PC-3 (cell line): ENCODE measurements around the gene EPHA3. TPM values are rescaled to one million over a fixed set of nuclear protein-coding genes. Genes with fewer than 3 reads are reported as not detected.

Source experiments
- ATAC-seq: fragments of 200-7000 bp; cut with Tn5 transposase; 2 replicates; pipeline ENCODE4 v1.9.1; 2020; ENCODE audit warnings: mild to moderate bottlenecking, moderate library complexity
- BruUV-seq: library from RNA; stranded (reverse); fragments of 400-500 nt; replicated peaks from 2 replicates; lab custom pipeline; 2021; lab: Mats Ljungman, UMichigan
- CTCF ChIA-PET: fragments of 300-600 bp; sonication (Branson Sonifier 250); formaldehyde crosslinking; loops from one replicate; lab custom pipeline; 2022; ENCODE audit warnings: antibody characterized with exemption; lab: Charles Lee
- POLR2A ChIA-PET: fragments of 300-600 bp; sonication (Branson Sonifier 250); formaldehyde crosslinking; loops from one replicate; lab custom pipeline; 2022; ENCODE audit warnings: antibody characterized with exemption; ENCODE audit not compliant: unreplicated experiment; lab: Charles Lee
- DNase-seq: peaks from one replicate; pipeline ENCODE4 v3.0.0-alpha.2; 2015
- H2AFZ ChIP-seq: fragments of 300-600 bp; sonication (generic); 2 replicates; pipeline ENCODE4 v1.6.0; 2016; ENCODE audit warnings: antibody characterized with exemption, low read length
- H3F3A ChIP-seq: fragments of 300-600 bp; sonication (generic); one replicate; pipeline ENCODE4 v1.6.0; 2017; ENCODE audit warnings: antibody characterized with exemption, low read length, control low read depth, mild to moderate bottlenecking; ENCODE audit not compliant: unreplicated experiment
- H3K27ac ChIP-seq: fragments of 300-600 bp; sonication (generic); 2 replicates; pipeline ENCODE4 v1.5.1; 2016; ENCODE audit warnings: mild to moderate bottlenecking, low read length
- H3K27me3 ChIP-seq: fragments of 300-600 bp; sonication (generic); 2 replicates; pipeline ENCODE4 v1.6.1; 2016; ENCODE audit warnings: low read length, mixed read lengths
- H3K36me3 ChIP-seq: fragments of 300-600 bp; sonication (generic); 2 replicates; pipeline ENCODE4 v1.6.1; 2016; ENCODE audit warnings: low read depth, mixed run types, low read length, mixed read lengths
- H3K4me1 ChIP-seq: fragments of 300-600 bp; sonication (generic); 2 replicates; pipeline ENCODE4 v1.5.1; 2016; ENCODE audit warnings: low read length; ENCODE audit not compliant: insufficient read depth
- H3K4me2 ChIP-seq: fragments of 300-600 bp; sonication (generic); 2 replicates; pipeline ENCODE4 v1.6.0; 2016; ENCODE audit warnings: low read length
- H3K4me3 ChIP-seq: fragments of 300-600 bp; sonication (generic); 2 replicates; pipeline ENCODE4 v1.5.1; 2016; ENCODE audit warnings: mild to moderate bottlenecking, low read length, mixed read lengths
- H3K79me2 ChIP-seq: fragments of 300-600 bp; sonication (generic); 2 replicates; pipeline ENCODE4 v1.6.1; 2017; ENCODE audit warnings: low read length, mixed read lengths
- H3K9ac ChIP-seq: fragments of 300-600 bp; sonication (generic); 2 replicates; pipeline ENCODE4 v1.6.0; 2016; ENCODE audit warnings: mild to moderate bottlenecking, low read length
- H3K9me2 ChIP-seq: fragments of 300-600 bp; sonication (generic); replicated peaks from 2 replicates; pipeline ENCODE4 v1.6.1; 2016; ENCODE audit warnings: mixed run types, low read length, mixed read lengths
- H3K9me3 ChIP-seq: fragments of 300-600 bp; sonication (generic); 2 replicates; pipeline ENCODE4 v1.6.1; 2016; ENCODE audit warnings: low read length, mixed read lengths
- H4K20me1 ChIP-seq: fragments of 300-600 bp; sonication (generic); 2 replicates; pipeline ENCODE4 v1.6.1; 2016; ENCODE audit warnings: low read length, mixed read lengths
- CTCF ChIP-seq: fragments of 300-600 bp; sonication (generic); conservative IDR thresholded peaks from 2 replicates; pipeline ENCODE4 v1.5.1; 2017; ENCODE audit warnings: antibody characterized with exemption, low read depth, mild to moderate bottlenecking, low read length
- EZH2 ChIP-seq: fragments of 300-600 bp; sonication (generic); IDR thresholded peaks from one replicate; pipeline ENCODE4 v1.6.1; 2017; ENCODE audit warnings: antibody characterized with exemption, mild to moderate bottlenecking, low read length; ENCODE audit not compliant: unreplicated experiment
- EZH2phosphoT487 ChIP-seq: fragments of 300-600 bp; sonication (generic); IDR thresholded peaks from 2 replicates; pipeline ENCODE4 v1.6.1; 2018; ENCODE audit warnings: mild to moderate bottlenecking, antibody characterized with exemption, low read length, borderline replicate concordance
- intact Hi-C: fragments of 100-400 bp; cut with micrococcal nuclease; formaldehyde crosslinking; loops from 2 replicates; pipeline ENCODE4 v1.9.0; 2023
- total RNA-seq: library from RNA; depleted of rRNA; stranded (reverse); fragments of >200 nt; gene quantifications from 2 replicates; pipeline ENCODE4 v1.2.3, GENCODE V29; 2014

Gene EPHA3
- total RNA-seq, 1 experiment from 2014 or later: 0.33 TPM

- CTCF ChIA-PET: no interaction called here
- intact Hi-C loops: no loop called here
- H4K20me1 ChIP-seq: no peaks in the 10 kb centered on the region
- H3K9me2 ChIP-seq: no peaks in the 10 kb centered on the region
- no peaks in the 10 kb centered on the region for H3K79me2 ChIP-seq
- ATAC-seq (no peak), DNase-seq (no peak)
- no peak overlapping the region for H3K27ac ChIP-seq
- no TSS peak for BruUV-seq
- no peaks in the 10 kb centered on the region for H3K36me3 ChIP-seq
- H2AFZ ChIP-seq: 0 out of 2 replicates have a peak overlapping the region, but pooled peaks have one; percentile 47
- TF ChIP-seq EZH2phosphoT487 (no peak), EZH2 (no peak), CTCF (no peak)
- H3K4me3 ChIP-seq: no peak overlapping the region
- H3K9ac ChIP-seq: no peak overlapping the region
- H3K4me1 ChIP-seq: no peaks in the 10 kb centered on the region
- no peaks in the 10 kb centered on the region for H3F3A ChIP-seq
- peaks cover 34% of the 10 kb centered on the region for H3K27me3 ChIP-seq
- POLR2A ChIA-PET: no interaction called here
- H3K9me3 ChIP-seq: no peaks in the 10 kb centered on the region
- H3K4me2 ChIP-seq: no peak overlapping the region
Observed at GRCh38 chr3:89155811-89156210, 48.4 kb downstream of the EPHA3 start.

- ATAC-seq (no peak), DNase-seq (no peak)
- intact Hi-C loops: no loop called here
Observed at GRCh38 chr3:89157575-89157974, 50.2 kb downstream of the EPHA3 start.

More at GRCh38 chr3:89157575-89157974, 50.2 kb downstream of the EPHA3 start:
- H3K9me2 ChIP-seq: no peaks in the 10 kb centered on the region
- H2AFZ ChIP-seq: no peak overlapping the region
- H3K27me3 ChIP-seq: peaks cover 34% of the 10 kb centered on the region
- H3K27ac ChIP-seq: no peak overlapping the region
- no peaks in the 10 kb centered on the region for H3K36me3 ChIP-seq
- H3K9me3 ChIP-seq: no peaks in the 10 kb centered on the region
- no peak overlapping the region for H3K4me3 ChIP-seq
- H4K20me1 ChIP-seq: no peaks in the 10 kb centered on the region
- TF ChIP-seq EZH2phosphoT487 (no peak), CTCF (no peak), EZH2 (no peak)
- CTCF ChIA-PET: no interaction called here
- H3F3A ChIP-seq: no peaks in the 10 kb centered on the region
- H3K79me2 ChIP-seq: no peaks in the 10 kb centered on the region
- no TSS peak for BruUV-seq
- POLR2A ChIA-PET: no interaction called here
- H3K9ac ChIP-seq: no peak overlapping the region
- H3K4me2 ChIP-seq: no peak overlapping the region
- no peaks in the 10 kb centered on the region for H3K4me1 ChIP-seq
